NCI-H748 treated with DMSO at 0.1 percent for 48 hours (cell line): ENCODE measurements around the gene RALGAPA2.

Experiments
- DNase-seq: peaks from one replicate; lab custom pipeline; 2025; lab: John Stamatoyannopoulos, UW

Gene RALGAPA2

GRCh38 chr20:20497242-20497978, 215.0 kb downstream of the RALGAPA2 start:
- DNase-seq, result no peak

- DNase-seq, result no peak
These were observed 216.5 kb downstream of the RALGAPA2 start for GRCh38 chr20:20495729-20496503.

GRCh38 chr20:20493701-20494100, 218.7 kb downstream of the RALGAPA2 start:
- no peak for DNase-seq

DNA sequence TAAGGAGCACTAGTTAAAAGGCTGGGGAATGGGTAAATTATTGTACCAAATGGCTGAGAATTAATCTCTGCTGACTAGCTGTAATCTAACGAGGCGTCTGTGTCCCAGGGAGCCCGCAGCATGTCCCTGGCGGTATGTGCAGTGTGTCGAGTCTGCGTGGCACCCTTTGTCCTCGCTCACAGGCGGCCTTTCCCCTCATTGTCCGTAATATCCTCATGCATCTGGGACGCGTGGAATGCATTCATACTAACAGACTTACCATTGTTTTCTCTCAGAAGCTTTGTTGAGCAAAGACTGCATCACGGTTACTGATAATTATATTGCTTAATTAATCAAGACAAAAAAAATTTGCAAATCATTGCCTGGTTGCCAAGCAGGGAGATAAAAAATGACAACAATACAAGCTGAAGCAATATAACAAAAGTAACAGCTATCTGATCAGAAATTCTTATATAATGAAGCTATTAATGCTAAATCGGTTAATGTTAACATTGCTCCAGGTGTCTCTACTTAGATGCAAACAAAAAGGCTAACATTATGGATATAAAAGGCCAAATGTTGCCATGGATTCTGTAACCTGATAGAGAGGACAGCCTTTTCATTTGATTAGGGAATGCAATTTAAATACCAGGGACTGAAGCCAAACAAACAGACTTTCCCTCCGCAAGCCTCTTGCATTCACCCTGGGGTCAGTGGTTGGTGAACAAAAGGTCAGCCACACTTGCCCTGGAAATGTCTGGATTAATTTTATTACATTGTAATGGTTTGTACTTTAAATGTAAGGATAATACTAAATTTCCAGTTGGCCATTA, 219.7 kb downstream of the RALGAPA2 start:
- peak; percentile 99 for DNase-seq

DNA sequence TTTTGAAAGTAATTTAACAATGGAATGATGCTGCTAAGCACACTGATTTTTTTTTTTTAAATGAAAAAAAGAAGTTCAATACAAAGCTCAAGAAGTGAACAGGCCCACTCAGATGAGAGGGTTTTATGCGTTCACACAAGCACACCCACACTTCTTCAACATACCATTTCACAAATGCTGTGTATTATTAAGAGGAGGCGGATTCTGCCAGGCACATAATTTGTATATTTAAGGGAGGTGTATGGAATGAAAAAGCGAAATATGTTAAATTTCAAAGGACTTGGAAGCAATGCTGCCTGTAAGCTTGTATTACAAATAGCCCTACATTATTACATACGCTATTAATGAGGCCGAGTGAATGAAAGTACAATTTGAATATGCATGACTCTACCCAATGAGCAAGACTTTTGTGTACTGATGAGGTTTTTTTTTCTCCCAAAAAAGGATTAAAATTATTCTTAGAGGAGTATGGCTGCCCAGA, 220.6 kb downstream of the RALGAPA2 start:
- DNase-seq, result no peak

- no peak for DNase-seq
These were observed 221.2 kb downstream of the RALGAPA2 start for GRCh38 chr20:20491110-20491783.

- no peak for DNase-seq
These were observed 221.8 kb downstream of the RALGAPA2 start for GRCh38 chr20:20490673-20491072.

DNA sequence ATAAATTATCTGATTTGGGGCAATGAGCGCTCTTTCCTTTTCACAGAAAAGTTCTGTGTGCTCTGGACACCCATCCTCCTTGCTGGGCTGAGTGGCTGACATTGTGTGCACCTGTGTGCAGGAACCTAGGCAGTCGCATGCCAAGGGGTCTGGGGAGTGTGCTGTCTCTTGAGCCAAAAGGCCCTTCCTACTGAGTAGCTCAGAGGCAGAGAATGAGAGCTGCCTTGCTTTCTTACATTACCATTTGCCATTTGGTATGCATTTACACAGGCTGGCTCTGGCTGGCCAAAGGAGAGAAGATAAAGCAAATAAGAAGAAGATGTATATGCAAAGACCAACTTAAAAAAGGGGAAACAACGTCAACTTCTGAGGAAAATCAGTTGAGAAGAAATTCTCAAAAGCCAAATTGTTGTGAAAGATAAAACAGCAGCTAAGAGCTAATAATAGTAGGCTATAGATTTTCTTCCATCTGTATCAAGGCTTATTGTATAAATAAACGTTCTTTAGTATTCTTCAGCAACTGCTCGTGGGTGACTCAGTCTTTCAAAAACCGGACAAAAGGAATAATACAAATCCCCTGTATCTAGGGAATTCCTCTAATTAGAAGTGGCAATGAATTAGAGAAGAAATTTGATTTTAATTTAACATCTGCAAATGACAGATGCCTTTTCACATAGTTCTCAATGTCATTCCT, 222.6 kb downstream of the RALGAPA2 start:
- no peak for DNase-seq

- DNase-seq, result no peak
These were observed 223.4 kb downstream of the RALGAPA2 start for GRCh38 chr20:20489054-20489453.

GRCh38 chr20:20488388-20488787, 224.1 kb downstream of the RALGAPA2 start:
- no peak for DNase-seq

GRCh38 chr20:20487811-20488210, 224.6 kb downstream of the RALGAPA2 start:
- DNase-seq, result no peak

- no peak for DNase-seq
These were observed 229.1 kb downstream of the RALGAPA2 start for GRCh38 chr20:20483328-20483727.

GRCh38 chr20:20482453-20482852, 230.0 kb downstream of the RALGAPA2 start:
- DNase-seq, result no peak

GRCh38 chr20:20480689-20481088, 231.8 kb downstream of the RALGAPA2 start:
- no peak for DNase-seq

GRCh38 chr20:20480126-20480525, 232.3 kb downstream of the RALGAPA2 start:
- DNase-seq, result no peak

- no peak for DNase-seq
These were observed 234.9 kb downstream of the RALGAPA2 start for GRCh38 chr20:20477444-20478041.

DNA sequence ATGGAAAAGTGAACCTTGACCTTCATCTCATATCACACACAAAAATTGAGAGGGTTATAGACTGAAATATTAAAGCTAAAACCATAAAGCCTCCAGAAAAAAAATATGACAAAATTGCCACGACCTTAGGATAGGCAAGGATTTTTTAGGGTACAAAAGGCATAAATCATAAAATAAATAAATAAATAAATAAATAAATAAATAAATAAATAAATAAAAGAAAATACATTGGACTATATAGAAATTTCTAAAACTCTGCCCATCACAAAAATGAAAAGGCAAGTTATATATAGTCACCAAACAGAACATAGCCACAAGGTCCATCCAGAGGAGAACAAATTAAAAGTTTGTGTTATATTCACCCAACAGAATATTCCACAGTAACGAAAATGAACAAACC, 235.9 kb downstream of the RALGAPA2 start:
- DNase-seq, result no peak

DNA sequence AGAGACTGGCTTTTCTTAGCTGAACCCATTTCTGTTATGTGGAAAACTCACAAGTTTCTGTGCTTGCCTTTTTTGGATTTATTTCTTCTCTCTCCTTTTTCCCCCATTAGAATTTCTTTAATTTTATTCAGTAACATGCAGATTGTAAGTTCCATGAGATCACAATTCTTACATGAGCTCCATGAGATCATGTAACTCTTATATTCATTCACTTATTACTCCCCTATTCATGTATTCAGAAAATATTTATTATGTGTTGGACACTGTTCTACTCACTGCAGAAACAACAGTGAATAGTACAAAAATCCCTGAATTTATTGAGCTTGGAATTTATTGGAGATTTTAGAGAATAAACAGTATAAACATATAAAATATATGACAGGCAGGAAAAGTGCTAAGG, 238.8 kb downstream of the RALGAPA2 start:
- no peak for DNase-seq

GRCh38 chr20:20472684-20473274, 239.7 kb downstream of the RALGAPA2 start:
- no peak for DNase-seq

DNA sequence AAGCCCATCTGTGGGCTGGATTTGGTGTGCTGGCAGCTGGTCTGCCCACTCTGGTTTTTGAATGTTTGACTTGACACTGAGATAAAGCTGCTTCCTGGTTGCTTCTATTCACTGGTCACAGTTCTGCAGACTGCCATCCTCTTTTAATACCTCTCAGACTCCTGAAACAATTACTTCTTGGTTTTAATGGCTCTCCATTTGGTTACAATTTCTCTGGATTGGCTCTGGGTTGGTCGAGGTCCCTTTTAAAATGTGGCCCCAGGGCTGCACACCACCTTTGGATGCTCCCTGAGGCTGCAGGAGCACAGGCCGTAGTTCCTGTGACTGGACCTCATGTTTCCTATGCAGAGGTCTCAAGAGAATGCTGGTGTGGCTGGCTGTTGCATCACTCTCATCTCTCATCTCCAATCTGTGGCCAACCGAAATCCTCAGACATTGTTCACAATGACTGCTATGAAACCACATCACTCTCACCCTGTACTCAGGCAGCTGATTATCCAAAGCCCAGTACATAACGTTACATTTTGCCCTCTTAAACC, 246.0 kb downstream of the RALGAPA2 start:
- no peak for DNase-seq
